HepG2 (cell line): ENCODE data around the gene TK1. TPM values are rescaled to one million over a fixed set of nuclear protein-coding genes. Genes with fewer than 3 reads are reported as not detected.

Experiments
- AGO2 ChIP-seq: fragments of 200-400 bp; formaldehyde crosslinking; optimal IDR thresholded peaks from 2 replicates; pipeline ENCODE3; 2017; ENCODE audit warnings: mild to moderate bottlenecking, low read depth, low read length, moderate library complexity
- CHD2 ChIP-seq: IDR thresholded peaks from 2 replicates; pipeline ENCODE4 v1.6.1; 2011; ENCODE audit warnings: low read depth, low read length, improper control_type of control experiment
- MTF2 ChIP-seq: sonication (generic); formaldehyde crosslinking; IDR thresholded peaks from 2 replicates; pipeline ENCODE4 v1.5.0; 2020; ENCODE audit warnings: missing genetic modification reagents, borderline replicate concordance
- NFE2L1 ChIP-seq: sonication (generic); formaldehyde crosslinking; IDR thresholded peaks from 2 replicates; pipeline ENCODE4 v1.4.0; 2020; ENCODE audit warnings: missing genetic modification reagents, mild to moderate bottlenecking, borderline replicate concordance
- PHF8 ChIP-seq: sonication (generic); formaldehyde crosslinking; IDR thresholded peaks from 2 replicates; pipeline ENCODE4 v1.5.0; 2020; ENCODE audit warnings: missing genetic modification reagents
- SIX4 ChIP-seq: sonication (generic); formaldehyde crosslinking; IDR thresholded peaks from 2 replicates; pipeline ENCODE4 v1.4.0; 2020; ENCODE audit warnings: missing genetic modification reagents
- TBL1XR1 ChIP-seq: fragments of 150-350 bp; IDR thresholded peaks from 2 replicates; pipeline ENCODE4 v1.6.1; 2014; ENCODE audit warnings: borderline replicate concordance, low read length; ENCODE audit not compliant: partially characterized antibody
- XRCC5 ChIP-seq: fragments of 200-400 bp; formaldehyde crosslinking; optimal IDR thresholded peaks from 2 replicates; pipeline ENCODE3; 2017; ENCODE audit warnings: mild to moderate bottlenecking, low read length
- ZFAT ChIP-seq: sonication (generic); formaldehyde crosslinking; conservative IDR thresholded peaks from 2 replicates; pipeline ENCODE4 v1.8.1; 2023; ENCODE audit warnings: missing genetic modification reagents, inconsistent platforms
- ZNF138 ChIP-seq: sonication (generic); formaldehyde crosslinking; IDR thresholded peaks from 2 replicates; pipeline ENCODE4 v1.5.0; 2020; ENCODE audit warnings: mild to moderate bottlenecking, low read depth, missing genetic modification reagents
- ZNF550 ChIP-seq: sonication (generic); formaldehyde crosslinking; IDR thresholded peaks from 2 replicates; pipeline ENCODE4 v1.4.0; 2020; ENCODE audit warnings: mild to moderate bottlenecking, missing genetic modification reagents, borderline replicate concordance
- polyA plus RNA-seq, 8 experiments: library from polyadenylated mRNA; depleted of rRNA in 3 of 8; stranded (reverse) in 7 of 8; unstranded in 1 of 8; fragments of >200 nt; fragmentation: Illumina TruSeq in 4 of 8; extraction: Trizol in 4 of 8; gene quantifications; 2 replicates each; pipeline versions ENCODE4 v1.2.1 to v1.2.3, GENCODE V29; 2011 to 2016; ENCODE audit warnings: low read depth in 4 of 8, missing spikeins in 1 of 8, mixed read lengths in 1 of 8; ENCODE audit not compliant: insufficient read depth in 1 of 8
- total RNA-seq, 5 experiments: library from RNA; depleted of rRNA; stranded (reverse); fragments of >200 nt; fragmentation: Illumina TruSeq; extraction: Trizol; gene quantifications; 2 replicates each; pipeline ENCODE4 v1.2.3, GENCODE V29; 2016; ENCODE audit warnings: low read depth in 1 of 5
- TF ChIP-seq, protein P1 (sequence below): sonication (generic); formaldehyde crosslinking; IDR thresholded peaks from 2 replicates; pipeline ENCODE4 v1.4.0; 2020; ENCODE audit warnings: missing genetic modification reagents, borderline replicate concordance
- TF ChIP-seq, protein P2 (sequence below): sonication (generic); formaldehyde crosslinking; IDR thresholded peaks from 2 replicates; pipeline ENCODE4 v1.4.0; 2020; ENCODE audit warnings: missing genetic modification reagents
- TF ChIP-seq, protein P3 (sequence below): sonication (generic); formaldehyde crosslinking; IDR thresholded peaks from 2 replicates; pipeline ENCODE4 v1.8.0; 2022; ENCODE audit warnings: missing genetic modification reagents, mild to moderate bottlenecking, inconsistent platforms, borderline replicate concordance
- TF ChIP-seq, protein P4 (sequence below): sonication (generic); formaldehyde crosslinking; IDR thresholded peaks from 2 replicates; pipeline ENCODE4 v1.5.1; 2020; ENCODE audit warnings: missing genetic modification reagents, mild to moderate bottlenecking, borderline replicate concordance
- TF ChIP-seq, protein P5 (sequence below): sonication (generic); formaldehyde crosslinking; conservative IDR thresholded peaks from 2 replicates; pipeline ENCODE4 v1.4.0; 2020; ENCODE audit warnings: missing genetic modification reagents

TK1 gene
- total and polyA plus RNA-seq, 2 of the 13 experiments (the other 11 are each of a cell fraction or from before 2014, with no cell fraction given): 45.0 to 96.0 TPM

DNA sequence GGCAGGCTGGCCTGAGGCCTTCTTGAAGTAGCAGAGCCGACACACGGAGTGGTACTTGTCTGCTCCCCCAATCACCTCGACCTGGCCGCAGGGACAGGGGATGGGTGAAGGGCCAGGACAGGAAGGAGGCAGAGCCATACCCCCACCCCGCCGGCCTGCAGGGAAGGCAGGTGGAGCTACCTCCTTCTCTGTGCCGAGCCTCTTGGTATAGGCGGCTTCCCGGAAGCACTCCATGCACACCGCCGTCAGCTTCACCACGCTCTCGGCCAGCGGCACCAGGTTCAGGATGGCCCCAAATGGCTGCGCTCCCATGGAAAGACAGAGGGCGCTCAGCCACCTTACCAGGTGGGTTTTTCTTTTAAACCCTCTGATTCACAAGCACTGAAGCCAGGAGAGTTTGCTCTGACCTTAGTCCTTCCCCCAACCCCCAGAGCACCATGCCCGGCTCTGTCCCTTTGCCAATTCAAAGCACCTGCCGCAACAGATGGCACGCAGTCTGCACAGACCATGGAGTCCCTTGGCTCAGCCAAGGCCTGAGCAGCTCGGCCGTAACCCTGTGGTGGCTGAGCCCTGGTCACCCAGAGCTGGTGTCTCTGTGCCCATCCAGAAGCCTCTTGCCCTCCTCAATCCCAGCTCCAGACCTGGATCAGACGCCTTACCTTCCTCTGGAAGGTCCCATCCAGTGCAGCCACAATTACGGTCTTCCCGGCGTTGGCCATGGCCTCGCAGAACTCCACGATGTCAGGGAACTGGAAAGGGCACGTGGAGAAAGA is 11.8 kb downstream of the TK1 start (continued):
- TF ChIP-seq, protein P1, sequence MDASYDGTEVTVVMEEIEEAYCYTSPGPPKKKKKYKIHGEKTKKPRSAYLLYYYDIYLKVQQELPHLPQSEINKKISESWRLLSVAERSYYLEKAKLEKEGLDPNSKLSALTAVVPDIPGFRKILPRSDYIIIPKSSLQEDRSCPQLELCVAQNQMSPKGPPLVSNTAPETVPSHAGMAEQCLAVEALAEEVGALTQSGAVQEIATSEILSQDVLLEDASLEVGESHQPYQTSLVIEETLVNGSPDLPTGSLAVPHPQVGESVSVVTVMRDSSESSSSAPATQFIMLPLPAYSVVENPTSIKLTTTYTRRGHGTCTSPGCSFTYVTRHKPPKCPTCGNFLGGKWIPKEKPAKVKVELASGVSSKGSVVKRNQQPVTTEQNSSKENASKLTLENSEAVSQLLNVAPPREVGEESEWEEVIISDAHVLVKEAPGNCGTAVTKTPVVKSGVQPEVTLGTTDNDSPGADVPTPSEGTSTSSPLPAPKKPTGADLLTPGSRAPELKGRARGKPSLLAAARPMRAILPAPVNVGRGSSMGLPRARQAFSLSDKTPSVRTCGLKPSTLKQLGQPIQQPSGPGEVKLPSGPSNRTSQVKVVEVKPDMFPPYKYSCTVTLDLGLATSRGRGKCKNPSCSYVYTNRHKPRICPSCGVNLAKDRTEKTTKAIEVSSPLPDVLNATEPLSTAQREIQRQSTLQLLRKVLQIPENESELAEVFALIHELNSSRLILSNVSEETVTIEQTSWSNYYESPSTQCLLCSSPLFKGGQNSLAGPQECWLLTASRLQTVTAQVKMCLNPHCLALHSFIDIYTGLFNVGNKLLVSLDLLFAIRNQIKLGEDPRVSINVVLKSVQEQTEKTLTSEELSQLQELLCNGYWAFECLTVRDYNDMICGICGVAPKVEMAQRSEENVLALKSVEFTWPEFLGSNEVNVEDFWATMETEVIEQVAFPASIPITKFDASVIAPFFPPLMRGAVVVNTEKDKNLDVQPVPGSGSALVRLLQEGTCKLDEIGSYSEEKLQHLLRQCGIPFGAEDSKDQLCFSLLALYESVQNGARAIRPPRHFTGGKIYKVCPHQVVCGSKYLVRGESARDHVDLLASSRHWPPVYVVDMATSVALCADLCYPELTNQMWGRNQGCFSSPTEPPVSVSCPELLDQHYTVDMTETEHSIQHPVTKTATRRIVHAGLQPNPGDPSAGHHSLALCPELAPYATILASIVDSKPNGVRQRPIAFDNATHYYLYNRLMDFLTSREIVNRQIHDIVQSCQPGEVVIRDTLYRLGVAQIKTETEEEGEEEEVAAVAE (CRISPR knock-in tag): no peak
- TF ChIP-seq TBL1XR1 (no peak), CHD2 (no peak), PHF8 (CRISPR knock-in tag) (no peak), ZFAT (no peak), ZNF138 (CRISPR knock-in tag) (no peak), AGO2 (peak; percentile 74), MTF2 (CRISPR knock-in tag) (no peak), ZNF550 (CRISPR knock-in tag) (no peak), XRCC5 (no peak), NFE2L1 (CRISPR knock-in tag) (peak; percentile 51; the same call in 1 of the 2 replicates), SIX4 (CRISPR knock-in tag) (no peak)
- TF ChIP-seq, protein P2, sequence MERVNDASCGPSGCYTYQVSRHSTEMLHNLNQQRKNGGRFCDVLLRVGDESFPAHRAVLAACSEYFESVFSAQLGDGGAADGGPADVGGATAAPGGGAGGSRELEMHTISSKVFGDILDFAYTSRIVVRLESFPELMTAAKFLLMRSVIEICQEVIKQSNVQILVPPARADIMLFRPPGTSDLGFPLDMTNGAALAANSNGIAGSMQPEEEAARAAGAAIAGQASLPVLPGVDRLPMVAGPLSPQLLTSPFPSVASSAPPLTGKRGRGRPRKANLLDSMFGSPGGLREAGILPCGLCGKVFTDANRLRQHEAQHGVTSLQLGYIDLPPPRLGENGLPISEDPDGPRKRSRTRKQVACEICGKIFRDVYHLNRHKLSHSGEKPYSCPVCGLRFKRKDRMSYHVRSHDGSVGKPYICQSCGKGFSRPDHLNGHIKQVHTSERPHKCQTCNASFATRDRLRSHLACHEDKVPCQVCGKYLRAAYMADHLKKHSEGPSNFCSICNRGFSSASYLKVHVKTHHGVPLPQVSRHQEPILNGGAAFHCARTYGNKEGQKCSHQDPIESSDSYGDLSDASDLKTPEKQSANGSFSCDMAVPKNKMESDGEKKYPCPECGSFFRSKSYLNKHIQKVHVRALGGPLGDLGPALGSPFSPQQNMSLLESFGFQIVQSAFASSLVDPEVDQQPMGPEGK (CRISPR knock-in tag): no peak
- TF ChIP-seq, protein P3, sequence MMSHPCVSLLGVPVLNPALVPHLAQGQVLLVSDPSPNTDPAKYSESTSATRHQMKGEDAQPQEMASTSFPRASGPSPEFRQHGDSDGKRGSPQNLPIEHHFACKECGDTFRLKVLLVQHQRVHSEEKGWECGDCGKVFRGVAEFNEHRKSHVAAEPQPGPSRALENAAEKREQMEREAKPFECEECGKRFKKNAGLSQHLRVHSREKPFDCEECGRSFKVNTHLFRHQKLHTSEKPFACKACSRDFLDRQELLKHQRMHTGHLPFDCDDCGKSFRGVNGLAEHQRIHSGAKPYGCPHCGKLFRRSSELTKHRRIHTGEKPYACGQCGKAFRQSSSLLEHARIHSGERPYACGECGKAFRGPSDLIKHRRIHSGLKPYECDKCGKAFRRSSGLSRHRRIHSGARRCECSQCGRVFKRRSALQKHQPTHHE (CRISPR knock-in tag): no peak
- TF ChIP-seq, protein P4, sequence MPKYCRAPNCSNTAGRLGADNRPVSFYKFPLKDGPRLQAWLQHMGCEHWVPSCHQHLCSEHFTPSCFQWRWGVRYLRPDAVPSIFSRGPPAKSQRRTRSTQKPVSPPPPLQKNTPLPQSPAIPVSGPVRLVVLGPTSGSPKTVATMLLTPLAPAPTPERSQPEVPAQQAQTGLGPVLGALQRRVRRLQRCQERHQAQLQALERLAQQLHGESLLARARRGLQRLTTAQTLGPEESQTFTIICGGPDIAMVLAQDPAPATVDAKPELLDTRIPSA: no peak
- TF ChIP-seq, protein P5, sequence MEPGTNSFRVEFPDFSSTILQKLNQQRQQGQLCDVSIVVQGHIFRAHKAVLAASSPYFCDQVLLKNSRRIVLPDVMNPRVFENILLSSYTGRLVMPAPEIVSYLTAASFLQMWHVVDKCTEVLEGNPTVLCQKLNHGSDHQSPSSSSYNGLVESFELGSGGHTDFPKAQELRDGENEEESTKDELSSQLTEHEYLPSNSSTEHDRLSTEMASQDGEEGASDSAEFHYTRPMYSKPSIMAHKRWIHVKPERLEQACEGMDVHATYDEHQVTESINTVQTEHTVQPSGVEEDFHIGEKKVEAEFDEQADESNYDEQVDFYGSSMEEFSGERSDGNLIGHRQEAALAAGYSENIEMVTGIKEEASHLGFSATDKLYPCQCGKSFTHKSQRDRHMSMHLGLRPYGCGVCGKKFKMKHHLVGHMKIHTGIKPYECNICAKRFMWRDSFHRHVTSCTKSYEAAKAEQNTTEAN (CRISPR knock-in tag): no peak
